NCI-H2171 (cell line): ENCODE measurements around the gene JOSD2.
"Not testable (repeated sequence)": the region's sequence is repeated elsewhere in the genome, so short reads cannot be mapped to it uniquely, and the experiment has no call there.

ENCODE experiments used
- DNase-seq: peaks from one replicate; lab custom pipeline; 2025; lab: John Stamatoyannopoulos, UW

The JOSD2 gene

DNA sequence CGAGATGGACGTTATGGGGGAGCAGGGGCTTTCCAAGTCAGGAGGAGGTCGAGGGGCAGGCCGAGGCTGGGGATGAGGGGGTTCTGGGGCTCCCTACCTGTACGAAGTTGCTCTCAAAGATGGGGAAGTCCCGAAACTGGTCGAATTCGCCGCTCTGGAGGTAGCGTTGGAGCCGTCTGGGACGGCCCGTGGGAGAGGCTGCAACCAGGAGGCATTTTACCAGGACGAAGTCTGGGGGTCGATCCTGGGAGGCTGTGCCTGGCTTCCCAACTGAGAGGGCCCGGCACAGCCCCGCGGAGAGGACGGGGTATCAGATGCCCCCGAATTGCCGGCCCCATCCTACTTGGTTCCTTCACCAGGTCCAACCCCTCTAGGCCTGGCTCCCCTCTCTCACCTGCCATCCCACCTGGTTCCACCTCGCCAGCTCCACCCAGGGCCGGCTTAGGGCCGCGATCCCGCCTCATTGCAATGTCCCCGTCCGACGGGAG is 35.2 kb downstream of the JOSD2 start:
- no peak for DNase-seq

- DNase-seq: no peak
Measured at GRCh38 chr19:50475101-50475568, 35.9 kb downstream of the JOSD2 start.

GRCh38 chr19:50473336-50473735 is 37.7 kb downstream of the JOSD2 start:
- DNase-seq: not testable (repeated sequence)

DNA sequence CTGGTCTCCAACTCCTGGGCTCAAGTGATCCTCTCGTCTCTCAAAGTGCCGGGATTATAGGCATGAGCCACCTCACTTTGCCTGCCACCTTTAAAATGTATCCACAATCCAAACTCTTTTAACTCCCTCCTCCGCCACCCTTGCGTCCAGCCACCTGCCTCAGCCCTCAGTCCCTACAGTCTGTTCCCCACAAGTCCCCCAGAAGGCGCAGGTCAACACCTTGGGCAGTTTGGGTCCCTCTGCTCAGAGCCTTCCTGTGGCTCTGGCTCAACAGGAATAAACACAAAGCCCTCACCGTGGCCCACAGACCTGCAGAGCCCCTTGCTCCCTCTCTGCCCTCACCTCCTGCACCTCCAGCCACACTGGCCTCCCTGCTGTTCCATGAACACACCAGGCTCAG is 42.2 kb downstream of the JOSD2 start:
- no peak for DNase-seq

DNA sequence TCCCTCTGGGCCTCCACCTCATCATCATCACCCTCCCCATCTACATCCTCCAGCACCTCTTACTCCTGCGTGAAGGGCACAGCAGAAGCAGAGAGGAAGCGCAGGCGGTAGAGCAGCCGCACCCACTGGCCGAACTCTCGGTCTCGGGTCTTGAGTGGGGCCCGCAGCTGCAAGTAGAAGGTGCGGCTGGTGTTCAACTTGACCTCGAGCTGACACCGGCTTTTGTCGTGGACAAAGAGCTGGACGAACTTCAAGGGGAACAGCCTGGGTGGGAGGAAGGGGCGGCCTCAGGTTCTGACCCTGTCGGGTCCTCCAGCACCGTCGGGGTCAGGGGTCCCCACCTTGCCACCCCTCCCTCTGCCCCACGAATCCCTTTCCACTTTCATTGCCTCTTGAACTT is 43.4 kb downstream of the JOSD2 start:
- no peak for DNase-seq

DNA sequence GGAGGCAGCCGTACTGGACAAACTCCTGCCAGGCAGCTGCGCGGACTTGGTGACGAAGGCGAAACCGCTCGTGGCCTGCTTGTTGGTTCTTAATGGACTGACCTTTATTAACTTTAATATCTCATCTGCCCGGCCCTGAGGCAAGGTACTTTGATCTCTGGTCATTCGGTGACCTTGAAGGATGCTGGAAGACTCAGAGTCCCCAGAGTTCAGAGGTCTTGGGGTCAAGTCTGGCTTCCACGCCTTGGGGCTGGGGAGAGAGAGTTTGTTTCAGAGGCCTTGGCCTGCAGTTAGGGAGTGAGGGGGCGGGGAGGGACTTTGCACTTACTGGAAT is 44.3 kb downstream of the JOSD2 start:
- no peak for DNase-seq

DNA sequence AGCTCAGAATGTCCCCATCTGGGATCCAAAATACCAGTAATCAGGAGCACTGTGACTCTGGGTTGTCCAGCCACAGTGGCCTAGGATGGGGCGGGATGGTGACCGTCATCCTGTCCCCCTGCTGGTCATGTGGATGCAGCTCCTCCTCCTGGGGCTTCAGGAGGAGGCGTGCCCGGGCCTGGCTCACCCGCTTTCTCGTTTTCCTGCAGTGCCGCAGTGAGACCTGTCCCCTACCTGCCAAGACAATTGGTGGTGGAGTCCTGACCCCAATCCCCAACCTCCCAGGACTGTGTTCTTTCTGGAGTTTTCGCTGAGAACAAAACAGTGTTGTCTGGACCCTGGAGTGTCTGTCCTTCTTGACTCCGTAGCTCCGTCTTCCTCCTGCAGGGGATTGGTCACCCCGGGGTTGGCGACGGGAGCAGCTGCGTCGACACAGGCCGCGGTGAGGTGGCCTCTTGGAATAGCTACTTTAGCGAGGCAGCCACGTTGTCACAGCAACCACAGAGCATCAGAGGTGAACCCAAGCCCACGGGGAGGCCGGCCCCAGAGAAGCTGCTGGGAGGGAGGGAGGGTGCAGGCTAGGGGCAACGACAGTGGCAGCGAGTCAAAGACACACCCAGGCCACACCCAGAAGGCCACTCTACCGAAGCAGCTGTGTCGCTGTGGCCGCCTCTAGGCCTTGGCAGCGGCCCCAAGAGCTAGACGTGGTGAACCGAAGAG is 44.8 kb downstream of the JOSD2 start:
- no peak for DNase-seq

- DNase-seq: no peak
Measured at GRCh38 chr19:50465000-50465399, 46.0 kb downstream of the JOSD2 start.

GRCh38 chr19:50464348-50464747 is 46.6 kb downstream of the JOSD2 start:
- no peak for DNase-seq

GRCh38 chr19:50462970-50463369 is 48.0 kb downstream of the JOSD2 start:
- DNase-seq: no peak

GRCh38 chr19:50461066-50461875 is 49.7 kb downstream of the JOSD2 start:
- peak; percentile 29 for DNase-seq

DNA sequence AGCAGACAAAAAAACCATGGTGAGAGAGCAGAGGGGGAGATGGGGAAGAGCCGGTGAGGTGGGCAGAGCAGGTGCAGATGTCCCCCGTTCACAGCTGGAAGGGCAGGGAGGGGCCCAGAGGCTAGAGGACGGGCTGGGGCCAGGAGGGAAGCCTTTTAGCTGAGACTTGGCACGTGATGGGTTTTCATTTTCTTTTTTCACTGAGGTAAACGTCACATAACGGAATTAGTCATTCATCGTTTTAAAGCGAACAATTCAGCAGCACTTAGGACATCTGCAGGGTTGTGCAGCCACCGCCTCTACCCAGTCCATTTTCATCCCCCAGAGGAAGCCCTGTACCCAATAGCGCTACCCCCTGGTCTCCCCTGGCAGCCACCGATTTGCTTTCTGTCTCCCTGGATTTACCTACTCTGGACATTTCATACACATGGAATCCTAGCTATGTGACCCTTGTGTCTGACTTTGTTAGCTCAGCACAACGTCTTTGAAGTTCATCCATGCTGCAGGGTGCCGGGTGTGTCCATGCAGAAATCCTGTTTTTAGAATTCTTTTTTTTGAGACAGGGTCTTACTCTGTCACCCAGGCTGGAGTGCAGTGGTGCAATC is 50.7 kb downstream of the JOSD2 start:
- DNase-seq: no peak

DNA sequence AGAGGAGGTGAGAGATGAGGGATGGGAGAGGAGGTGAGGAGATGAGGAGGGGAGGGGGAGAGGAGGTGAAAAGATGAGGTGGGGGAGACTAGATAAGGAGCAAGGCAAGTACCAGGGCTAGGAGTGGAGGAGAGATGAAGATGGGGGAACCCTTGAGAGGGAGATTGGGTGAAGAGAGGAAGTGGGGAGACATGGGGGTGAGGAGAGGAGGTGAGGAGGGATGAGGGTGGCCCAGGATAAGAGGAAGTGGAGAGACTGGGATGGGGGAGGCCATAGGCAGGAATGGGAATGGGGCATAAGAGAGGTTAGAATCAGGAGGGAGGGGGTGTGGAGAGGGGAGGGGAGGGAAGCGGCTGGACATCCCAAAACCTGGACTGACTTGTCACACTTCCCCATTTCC is 51.4 kb downstream of the JOSD2 start:
- no peak for DNase-seq

- no peak for DNase-seq
Measured at GRCh38 chr19:50459067-50459456, 51.9 kb downstream of the JOSD2 start.

DNA sequence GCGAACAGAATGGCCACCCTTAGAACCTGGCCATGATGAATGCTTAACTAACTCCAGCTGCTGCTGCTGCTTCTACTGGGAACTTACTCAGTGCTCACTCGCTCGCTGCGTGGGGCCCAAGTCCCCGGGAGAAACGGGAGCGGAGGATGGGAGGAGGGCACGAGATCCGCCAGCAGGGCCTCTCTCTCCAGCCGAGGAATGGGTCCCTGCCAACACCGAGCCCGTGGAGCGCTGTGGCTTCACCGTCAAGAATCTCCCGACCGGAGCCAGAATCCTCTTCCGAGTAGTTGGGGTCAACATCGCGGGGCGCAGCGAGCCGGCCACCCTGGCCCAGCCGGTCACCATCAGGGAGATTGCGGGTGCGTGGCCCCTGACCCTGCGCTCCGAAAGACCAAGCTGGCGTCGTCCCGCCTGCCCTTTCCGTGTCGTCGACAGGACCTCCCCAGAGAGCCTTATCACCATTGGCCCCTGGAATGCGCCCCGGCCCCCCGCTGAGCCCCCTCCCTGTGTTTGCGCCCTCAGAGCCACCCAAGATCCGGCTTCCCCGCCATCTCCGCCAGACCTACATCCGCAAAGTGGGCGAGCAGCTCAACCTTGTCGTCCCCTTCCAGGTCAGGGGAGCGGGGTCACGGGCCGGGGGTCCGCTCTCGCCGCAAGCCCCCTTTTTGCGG is 52.5 kb downstream of the JOSD2 start:
- no peak for DNase-seq

DNA sequence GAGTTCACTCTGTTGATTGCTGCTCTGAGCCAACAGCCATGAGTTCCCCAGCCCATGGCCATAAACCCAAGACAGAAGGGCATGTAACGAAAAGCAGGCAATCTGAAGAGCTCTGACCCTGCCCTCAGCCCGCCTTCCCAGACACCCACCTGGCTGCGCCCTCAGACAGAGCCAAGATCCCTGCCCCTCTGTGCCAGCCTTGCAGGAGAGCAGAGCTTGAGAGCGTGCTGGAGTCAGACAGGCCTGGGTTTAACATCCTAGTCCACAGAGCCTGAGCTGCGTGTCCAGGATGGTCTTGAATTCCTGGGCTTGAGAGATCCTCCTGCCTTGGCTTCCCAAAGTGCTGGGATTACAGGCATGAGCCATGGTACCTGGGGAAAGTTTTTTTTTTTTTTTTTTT is 53.7 kb downstream of the JOSD2 start:
- DNase-seq: no peak
